HEK293T (cell line): ENCODE results near the gene DLAT.

ENCODE experiments used
- ARNT ChIP-seq: fragments of 450-650 bp; IDR thresholded peaks from 2 replicates; pipeline ENCODE4 v1.6.1; 2017; ENCODE audit warnings: mild to moderate bottlenecking
- BHLHE40 ChIP-seq: fragments of 450-650 bp; IDR thresholded peaks from 2 replicates; pipeline ENCODE4 v1.6.1; 2016; ENCODE audit warnings: mild to moderate bottlenecking, moderate library complexity, borderline replicate concordance
- FOXA1 ChIP-seq: fragments of 450-650 bp; IDR thresholded peaks from 2 replicates; pipeline ENCODE4 v1.6.1; 2016; ENCODE audit warnings: mild to moderate bottlenecking
- FOXK2 ChIP-seq: fragments of 450-650 bp; IDR thresholded peaks from 2 replicates; pipeline ENCODE4 v1.6.1; 2016; ENCODE audit warnings: mild to moderate bottlenecking
- FOXM1 ChIP-seq: fragments of 450-650 bp; IDR thresholded peaks from 2 replicates; pipeline ENCODE4 v1.6.1; 2017; ENCODE audit warnings: mild to moderate bottlenecking, borderline replicate concordance
- HDGF ChIP-seq: fragments of 450-650 bp; IDR thresholded peaks from 2 replicates; pipeline ENCODE4 v1.6.1; 2017; ENCODE audit warnings: antibody characterized with exemption, borderline replicate concordance
- TARDBP ChIP-seq: fragments of 450-650 bp; IDR thresholded peaks from 2 replicates; pipeline ENCODE4 v1.6.1; 2016

GRCh38 chr11:112097734-112098528 is 72.7 kb downstream of the DLAT start:
- TF ChIP-seq FOXA1 (no peak), FOXK2 (no peak), TARDBP (no peak), BHLHE40 (no peak), ARNT (no peak), FOXM1 (no peak), HDGF (no peak)
